SHP77 treated with DMSO at 0.1 percent for 48 hours (cell line): ENCODE results near the gene CD247.
A peak's percentile ranks its signal among the peaks of the same experiment; 100 is the strongest.

Source experiments
- DNase-seq: peaks from one replicate; lab custom pipeline; 2025; lab: John Stamatoyannopoulos, UW

The CD247 gene

GRCh38 chr1:167462341-167462740 is 56.0 kb downstream of the CD247 start:
- no peak for DNase-seq

DNA sequence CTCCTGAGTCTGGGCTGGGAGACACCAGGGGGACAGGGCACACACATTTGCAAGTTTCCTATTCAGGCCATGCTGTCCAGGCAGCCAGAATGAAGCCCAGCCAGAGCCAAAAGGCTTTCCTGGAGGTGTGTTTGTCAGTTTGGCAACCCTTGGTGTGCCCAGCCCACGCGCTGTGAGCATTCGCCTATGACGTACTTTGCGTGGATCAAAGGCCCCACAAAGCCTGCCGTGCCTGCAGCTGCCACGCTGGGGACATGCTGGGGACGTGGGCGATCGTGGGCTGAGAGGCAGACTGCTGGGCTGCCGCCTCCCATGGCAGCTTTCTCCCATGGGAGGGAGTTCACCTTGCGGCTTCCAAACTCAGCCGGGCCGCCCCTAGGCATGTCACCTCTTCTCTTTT is 57.5 kb downstream of the CD247 start:
- DNase-seq = no peak

- DNase-seq = no peak
Observed at GRCh38 chr1:167457936-167458584, 60.3 kb downstream of the CD247 start.

GRCh38 chr1:167456926-167457325 is 61.4 kb downstream of the CD247 start:
- DNase-seq = no peak

GRCh38 chr1:167456524-167456923 is 61.8 kb downstream of the CD247 start:
- DNase-seq = no peak

DNA sequence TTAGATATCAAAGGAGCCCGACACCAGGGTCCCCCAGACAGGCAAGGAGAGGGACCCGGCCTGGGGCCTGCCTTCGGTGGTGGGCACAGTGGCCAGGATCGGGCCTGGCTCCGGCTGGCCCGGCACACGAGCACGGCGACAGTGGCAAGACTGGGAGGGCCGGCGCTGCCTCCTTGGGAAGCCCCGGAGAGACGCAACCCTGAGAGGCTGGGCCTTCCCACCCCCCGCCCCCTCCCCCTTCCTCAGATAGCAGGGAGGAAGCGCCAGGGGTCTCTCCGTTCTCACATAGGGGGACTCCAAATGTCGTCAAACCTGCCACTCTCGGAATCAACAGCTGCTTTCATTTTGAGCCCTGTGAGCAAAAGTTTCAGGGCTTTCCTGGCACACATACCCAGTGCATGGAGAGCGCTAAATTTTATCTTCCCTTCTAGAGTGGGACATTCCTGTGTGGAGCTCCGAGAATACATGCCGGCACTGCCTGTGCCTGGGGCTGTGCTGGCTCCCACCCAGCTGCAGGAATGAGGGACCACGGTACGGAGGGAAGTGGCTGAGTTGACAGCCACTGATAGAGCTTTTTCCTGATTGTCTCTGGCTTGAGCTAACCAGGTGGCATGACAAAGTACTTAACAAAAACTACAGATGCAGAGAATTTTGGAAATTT is 62.4 kb downstream of the CD247 start:
- DNase-seq = no peak

DNA sequence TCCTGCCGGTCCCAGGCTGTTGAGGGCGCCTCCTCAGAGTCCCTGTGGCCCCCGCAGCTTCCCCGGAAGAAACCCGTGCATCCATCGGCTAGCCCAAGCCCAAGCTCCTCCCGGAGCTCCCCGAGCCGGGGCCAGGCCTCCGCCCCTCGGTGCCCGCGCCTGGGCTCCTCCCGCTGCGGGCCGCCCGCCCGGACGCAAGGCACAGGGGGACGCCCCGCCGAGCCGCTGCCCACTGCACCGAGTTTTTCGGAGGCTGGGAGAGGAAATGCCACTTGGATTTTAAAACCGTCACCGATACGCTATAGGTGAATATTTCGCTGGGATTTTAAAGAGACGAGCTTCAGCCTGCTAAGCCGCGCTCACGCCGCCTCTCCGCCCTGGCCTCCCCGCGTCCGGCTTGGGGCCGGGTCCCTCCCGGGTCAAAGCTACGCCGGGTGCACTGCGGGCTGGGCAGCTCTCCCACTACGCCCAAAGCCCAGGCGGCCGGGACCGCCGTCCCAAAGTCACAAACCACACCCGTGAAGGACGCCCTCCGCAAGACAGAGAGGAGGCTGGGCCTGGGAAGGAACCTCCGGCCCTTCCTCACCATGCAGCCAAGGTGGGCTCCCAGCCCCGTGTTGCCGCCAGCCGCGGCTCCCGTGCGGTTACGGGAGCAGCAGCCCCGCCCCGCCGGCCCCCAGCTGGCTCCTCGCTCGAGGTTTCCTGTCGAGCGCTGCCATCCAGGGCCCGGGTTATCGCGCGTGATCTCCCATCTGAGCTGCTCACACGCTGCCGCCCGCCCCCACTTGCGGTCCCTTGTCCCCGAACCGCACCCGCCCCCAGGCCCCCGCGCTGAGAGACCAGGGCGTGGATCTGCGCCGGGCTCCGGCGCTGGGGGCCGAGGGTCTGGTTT is 63.2 kb downstream of the CD247 start:
- DNase-seq = peak; percentile 35

- DNase-seq = peak; percentile 30
Observed at GRCh38 chr1:167454304-167454893, 63.9 kb downstream of the CD247 start.

- no peak for DNase-seq
Observed at GRCh38 chr1:167453123-167453522, 65.2 kb downstream of the CD247 start.

- no peak for DNase-seq
Observed at GRCh38 chr1:167452483-167452882, 65.8 kb downstream of the CD247 start.

DNA sequence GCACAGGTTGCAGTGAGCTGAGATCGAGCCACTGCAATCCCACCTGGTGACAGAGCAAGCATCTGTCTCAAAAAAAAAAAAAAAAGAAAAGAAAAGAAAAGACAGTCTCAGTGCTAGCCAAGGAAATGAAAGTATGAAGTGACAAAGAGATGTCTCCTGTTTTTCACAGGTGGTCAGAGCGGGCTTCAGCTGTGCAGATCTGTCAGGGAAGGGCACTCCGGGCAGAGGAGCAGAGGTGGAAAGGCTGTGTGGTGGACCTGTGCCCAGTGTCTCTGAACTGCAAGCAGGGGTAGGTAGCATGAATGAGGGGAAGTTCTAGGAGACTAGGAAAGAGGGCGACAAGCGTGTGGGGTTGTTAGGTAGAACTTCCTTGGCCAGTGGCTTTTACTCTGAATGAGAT is 67.5 kb downstream of the CD247 start:
- no peak for DNase-seq

DNA sequence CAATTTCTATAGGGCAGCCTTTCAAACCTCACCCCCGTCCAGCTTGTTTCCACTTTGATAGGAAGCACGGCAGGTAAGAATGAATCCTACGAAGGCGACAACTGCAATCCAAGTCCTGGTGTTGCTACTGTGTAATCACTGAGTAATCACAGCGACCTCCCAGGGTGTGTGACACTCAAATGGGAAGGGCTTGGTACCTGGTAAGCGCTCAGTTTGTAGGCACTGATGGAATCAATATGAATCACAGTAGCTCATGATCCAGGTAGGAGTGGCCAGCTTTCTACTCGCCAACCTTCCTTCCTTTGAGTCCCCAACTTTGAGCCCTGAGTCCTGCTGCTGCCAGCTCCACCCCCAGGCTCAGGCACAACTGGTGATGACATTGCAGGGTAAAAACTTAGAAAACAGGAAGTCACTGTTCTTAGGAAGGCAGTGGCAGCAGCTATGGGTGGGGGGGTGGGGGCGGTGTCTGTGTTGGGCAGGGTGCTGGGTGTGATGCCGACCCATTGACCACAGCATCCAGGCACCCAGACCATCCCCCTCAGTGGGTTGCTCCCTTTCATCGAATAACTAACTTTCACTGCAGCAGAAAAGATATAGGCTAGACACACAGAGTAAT is 70.7 kb downstream of the CD247 start:
- no peak for DNase-seq

- DNase-seq = no peak
Observed at GRCh38 chr1:167446966-167447365, 71.4 kb downstream of the CD247 start.

- no peak for DNase-seq
Observed at GRCh38 chr1:167443757-167444156, 74.6 kb downstream of the CD247 start.

DNA sequence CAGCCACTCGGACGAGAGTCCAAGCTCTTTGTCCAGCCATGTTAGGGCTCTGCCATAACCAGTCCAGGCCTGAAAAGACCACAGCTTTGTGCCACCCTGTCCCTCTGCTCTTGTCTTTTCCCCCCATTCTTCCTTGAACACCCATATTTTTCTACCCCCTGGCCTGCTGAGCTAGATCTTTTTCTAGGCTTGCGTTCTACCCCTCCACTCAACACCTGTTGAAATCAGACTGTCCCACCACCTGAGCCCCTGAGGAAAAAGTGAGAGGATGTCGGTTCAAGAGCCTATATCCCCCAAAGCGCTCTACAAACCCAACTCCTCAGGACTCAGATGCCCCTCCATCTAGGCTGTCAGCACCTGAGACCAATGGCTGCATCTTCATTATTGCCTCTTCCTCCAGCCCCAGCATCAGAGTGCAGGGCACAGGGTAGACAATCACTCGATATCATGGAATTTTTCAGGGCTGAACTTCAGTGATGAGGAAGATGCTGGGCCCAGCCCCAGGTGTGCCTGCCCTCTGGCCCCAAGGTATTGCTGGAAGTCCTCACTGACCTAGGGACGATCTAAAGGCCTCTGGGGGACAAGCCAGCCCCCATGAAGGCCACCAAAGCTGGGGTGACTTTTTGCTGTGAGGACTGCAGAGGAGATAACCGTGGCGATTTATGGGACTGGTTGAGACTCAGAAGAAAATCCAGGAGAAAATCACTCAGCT is 75.3 kb downstream of the CD247 start:
- no peak for DNase-seq

DNA sequence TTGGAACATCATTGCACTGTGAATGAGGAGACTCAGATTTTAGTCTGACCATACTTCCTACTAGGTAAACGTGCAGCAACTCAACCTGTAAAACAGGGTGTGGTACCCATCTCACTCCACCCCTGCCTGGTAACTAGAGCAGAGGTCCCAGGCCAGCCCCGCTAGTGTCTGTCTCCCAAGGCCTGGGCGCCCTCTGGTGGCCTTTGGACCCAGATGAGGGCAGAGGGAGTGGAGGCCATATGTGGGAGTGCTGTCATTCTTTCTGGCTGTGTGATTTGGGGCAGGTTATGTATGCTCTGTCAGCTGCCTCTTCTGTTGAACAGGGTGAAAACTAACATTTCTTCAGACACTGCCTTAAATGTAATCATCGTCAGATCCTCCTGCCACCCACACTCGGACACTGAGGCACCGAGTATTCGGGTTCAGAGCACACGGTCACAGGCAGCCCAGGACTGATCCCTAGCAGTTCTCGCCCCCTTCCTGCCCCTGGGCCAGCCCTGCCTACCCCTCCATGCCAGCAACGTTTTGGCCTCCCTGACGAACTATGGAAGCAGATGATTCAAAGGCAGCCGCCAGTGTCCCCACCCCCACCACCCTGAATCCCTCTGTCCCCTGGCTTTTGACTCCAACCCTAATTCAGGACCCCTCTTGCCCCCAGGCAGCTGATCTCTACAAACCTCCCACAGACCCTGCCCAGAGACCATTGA is 76.0 kb downstream of the CD247 start:
- peak; percentile 34 for DNase-seq

DNA sequence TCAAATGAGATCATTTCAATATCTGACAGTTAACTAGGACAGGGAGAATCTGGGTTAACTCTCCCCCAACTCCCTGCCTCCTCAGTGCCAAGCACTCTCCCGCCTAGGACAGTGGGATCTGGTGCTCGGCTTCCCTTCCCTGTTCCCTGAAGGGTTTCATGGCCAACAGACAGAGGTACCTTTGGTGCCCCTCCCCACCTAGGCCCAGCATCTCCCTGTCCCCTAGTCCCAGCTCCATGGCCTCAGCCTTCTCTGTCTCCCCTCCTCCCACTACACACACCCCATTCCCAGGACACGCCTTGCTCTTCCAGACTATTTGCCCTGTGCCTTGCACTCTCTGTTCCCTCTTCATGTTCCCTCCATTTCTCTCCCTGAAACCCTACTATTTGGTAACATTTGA is 77.1 kb downstream of the CD247 start:
- DNase-seq = no peak

DNA sequence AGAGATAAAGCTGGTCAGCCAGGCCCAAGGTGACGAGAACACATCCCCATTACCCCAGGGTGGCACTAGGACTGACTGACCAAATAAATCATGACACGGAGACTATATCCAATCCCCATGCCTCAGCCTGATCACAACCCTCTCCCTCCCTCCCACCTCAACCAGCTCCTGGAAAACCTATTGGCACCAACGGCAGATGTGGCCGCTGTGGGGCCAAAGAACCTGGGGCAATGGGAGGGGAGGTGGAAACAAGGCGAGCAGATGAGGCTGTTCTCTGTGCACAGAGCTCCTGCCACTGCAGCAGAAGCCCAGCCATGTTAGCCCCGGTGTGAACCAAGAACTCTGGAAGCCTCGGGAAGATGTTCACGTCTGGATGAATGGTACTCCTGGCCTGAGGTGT is 77.6 kb downstream of the CD247 start:
- no peak for DNase-seq

DNA sequence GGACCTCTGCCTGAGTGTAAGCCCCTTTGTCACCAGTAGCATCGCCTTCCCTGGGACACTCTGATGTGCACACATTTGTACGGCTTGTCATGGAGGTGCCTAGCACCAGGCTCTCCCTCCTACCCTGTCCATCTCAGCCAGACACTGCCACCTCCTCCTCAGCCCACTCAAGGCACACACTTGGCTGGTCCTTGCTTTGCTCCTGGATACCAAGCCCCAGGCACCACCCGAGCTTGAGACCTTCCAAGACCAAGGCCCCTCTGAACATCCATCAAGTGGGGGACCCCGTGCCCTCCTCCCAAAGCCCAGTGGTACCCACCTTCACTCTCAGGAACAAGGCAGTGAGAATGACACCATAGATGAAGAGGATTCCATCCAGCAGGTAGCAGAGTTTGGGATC is 78.0 kb downstream of the CD247 start:
- DNase-seq = no peak

GRCh38 chr1:167439301-167439988 is 78.9 kb downstream of the CD247 start:
- DNase-seq = no peak
